GM12878 (cell line): ENCODE measurements around the gene PTGIS. TPM values are rescaled to one million over a fixed set of nuclear protein-coding genes. Genes with fewer than 3 reads are reported as not detected.

ENCODE experiments used
- ATAC-seq: fragments of 200-7000 bp; cut with Tn5 transposase; 3 replicates; pipeline ENCODE4 v1.9.1; 2020; ENCODE audit warnings: mild to moderate bottlenecking, moderate library complexity
- BruUV-seq: library from RNA; stranded (reverse); fragments of 400-500 nt; replicated peaks from 2 replicates; lab custom pipeline; 2021; lab: Mats Ljungman, UMichigan
- CTCF ChIA-PET: fragments of 300-600 bp; sonication (Branson Sonifier 250); formaldehyde crosslinking; extraction: SDS; loops from one replicate; lab custom pipeline; 2021; ENCODE audit warnings: inconsistent platforms; lab: Yijun Ruan, JAX
- POLR2A ChIA-PET: fragments of 350-600 bp; formaldehyde crosslinking; extraction: SDS; loops from one replicate; lab custom pipeline; 2021; ENCODE audit warnings: inconsistent platforms; lab: Charles Lee
- RAD21 ChIA-PET: fragments of 300-600 bp; sonication (Branson Sonifier 250); formaldehyde crosslinking; loops from one replicate; lab custom pipeline; 2023; ENCODE audit warnings: antibody characterized with exemption; ENCODE audit not compliant: unreplicated experiment; lab: Charles Lee
- SMC1A ChIA-PET: fragments of 300-600 bp; sonication (Branson Sonifier 250); formaldehyde crosslinking; loops from one replicate; lab custom pipeline; 2023; ENCODE audit not compliant: unreplicated experiment, uncharacterized antibody; lab: Charles Lee
- DNase-seq: peaks from one replicate; pipeline ENCODE4 v3.0.0-alpha.2; 2011; ENCODE audit warnings: low read depth, low spot score
- FAIRE-seq: peaks from 3 replicates; lab custom pipeline; 2011; peaks lifted over from hg19 to GRCh38; lab: Jason Lieb, UNC
- H2AFZ ChIP-seq: 2 replicates; pipeline ENCODE4 v1.6.0; 2011; ENCODE audit warnings: low read depth, low read length, control low read depth; ENCODE audit not compliant: control insufficient read depth
- H3K27ac ChIP-seq: 2 replicates; pipeline ENCODE4 v1.5.1; 2011; ENCODE audit warnings: control low read depth; ENCODE audit not compliant: control insufficient read depth, insufficient read depth
- H3K27me3 ChIP-seq, 2 experiments: replicated peaks in 1 of 2; 2 replicates each; pipeline versions ENCODE4 v1.6.0 to v1.6.1; 2011; ENCODE audit warnings: low read length in 1 of 2; ENCODE audit not compliant: control insufficient read depth in 2 of 2, insufficient read depth in 2 of 2
- H3K36me3 ChIP-seq, 2 experiments: 2 replicates each; pipeline ENCODE4 v1.5.1; 2011; ENCODE audit warnings: low read length in 1 of 2; ENCODE audit not compliant: control insufficient read depth in 2 of 2, insufficient read depth in 2 of 2
- H3K4me1 ChIP-seq: 2 replicates; pipeline ENCODE4 v1.6.1; 2011; ENCODE audit warnings: mild to moderate bottlenecking, low read length, moderate library complexity, mixed read lengths; ENCODE audit not compliant: control insufficient read depth, insufficient read depth
- H3K4me2 ChIP-seq: 2 replicates; pipeline ENCODE4 v1.6.0; 2011; ENCODE audit warnings: control low read depth; ENCODE audit not compliant: control insufficient read depth, insufficient read depth
- H3K4me3 ChIP-seq: fragments of 200-600 bp; sonication (generic); 2 replicates; pipeline ENCODE4 v1.5.1; 2016
- H3K79me2 ChIP-seq: 2 replicates; pipeline ENCODE4 v1.6.0; 2011; ENCODE audit warnings: low read length; ENCODE audit not compliant: control insufficient read depth, insufficient read depth
- H3K9ac ChIP-seq: 2 replicates; pipeline ENCODE4 v1.8.0; 2011; ENCODE audit warnings: low read length, control low read depth, mixed read lengths; ENCODE audit not compliant: control insufficient read depth, insufficient read depth
- H3K9me3 ChIP-seq: replicated peaks from 3 replicates; pipeline ENCODE4 v1.5.1; 2011; ENCODE audit warnings: mild to moderate bottlenecking, low read length; ENCODE audit not compliant: control insufficient read depth, insufficient read depth
- H4K20me1 ChIP-seq: 2 replicates; pipeline ENCODE4 v1.6.0; 2011; ENCODE audit not compliant: control insufficient read depth, insufficient read depth
- ATF7 ChIP-seq: fragments of 450-650 bp; IDR thresholded peaks from 2 replicates; pipeline ENCODE4 v1.6.1; 2016; ENCODE audit warnings: low read depth, mild to moderate bottlenecking
- MYB ChIP-seq: fragments of 150-350 bp; IDR thresholded peaks from 2 replicates; pipeline ENCODE4 v1.6.1; 2014; ENCODE audit warnings: mild to moderate bottlenecking, low read depth, low read length, borderline replicate concordance
- SRF ChIP-seq, 2 experiments: IDR thresholded peaks; 2 replicates each; pipeline ENCODE4 v1.6.1; 2011; ENCODE audit warnings: low read depth in 2 of 2, low read length in 2 of 2, mild to moderate bottlenecking in 1 of 2, moderate library complexity in 1 of 2
- ZNF687 ChIP-seq: fragments of 450-650 bp; IDR thresholded peaks from 2 replicates; pipeline ENCODE4 v1.6.1; 2017; ENCODE audit warnings: mild to moderate bottlenecking, moderate library complexity
- WGBS: methylation state at CpG from one replicate; pipeline ENCODE4 v1.1.6; 2016; ENCODE audit warnings: low lambda C conversion rate; ENCODE audit not compliant: insufficient replicate concordance, insufficient coverage; ENCODE audit errors: missing lambda C conversion rate; 5-methylcytosine and 5-hydroxymethylcytosine counted together
- in situ Hi-C: fragments of 300-500 bp; cut with MboI; formaldehyde crosslinking; loops from 9 replicates; pipeline ENCODE4 v1.14.3; 2018; ENCODE audit warnings: mixed read lengths
- intact Hi-C: fragments of 100-400 bp; cut with micrococcal nuclease; formaldehyde crosslinking; loops from one replicate; pipeline ENCODE4 v1.14.2; 2022; ENCODE audit not compliant: unreplicated experiment
- polyA plus RNA-seq, 11 experiments: library from polyadenylated mRNA; depleted of rRNA in 4 of 11; unstranded in 6 of 11; stranded (reverse) in 5 of 11; fragments of >200 nt; fragmentation: Nextera tagmentation in 4 of 11; fragmentation: Illumina TruSeq in 1 of 11; extraction: Ambion mirVana in 4 of 11; extraction: Trizol in 1 of 11; gene quantifications; 1 replicate in 1 of 11; 2 replicates in 10 of 11; pipeline versions ENCODE4 v1.2.1 to v1.2.3, GENCODE V29; 2011 to 2016; ENCODE audit warnings: inconsistent platforms in 2 of 11, missing spikeins in 2 of 11, low read depth in 1 of 11
- total RNA-seq, 4 experiments: library from RNA; depleted of rRNA in 3 of 4; stranded (reverse); fragments of >200 nt in 3 of 4; fragmentation: Illumina TruSeq in 1 of 4; extraction: Trizol in 1 of 4; gene quantifications; 2 replicates each; pipeline versions ENCODE4 v1.2.1 to v1.2.3, GENCODE V29; 2013 to 2021

Gene PTGIS
- total and polyA plus RNA-seq, 10 of the 15 experiments (the other 5 are each of a cell fraction or from before 2014, with no cell fraction given) = 0.10 TPM; not detected in 9

- RAD21 ChIA-PET = no interaction called here
- no peaks in the 10 kb centered on the region for H4K20me1 ChIP-seq
- TF ChIP-seq SRF (IDR thresholded peaks at IDR 0.05; ENCODE audit: low read depth in 2 of 2, low read length in 2 of 2) (no peak), ATF7 (no peak), ZNF687 (no peak), MYB (no peak)
- BruUV-seq = no TSS peak
- intact Hi-C loops = no loop called here
- H3K9me3 ChIP-seq = no peaks in the 10 kb centered on the region
- H3K27ac ChIP-seq = no peak overlapping the region
- H3K4me2 ChIP-seq = no peak overlapping the region
- H3K4me3 ChIP-seq = no peak overlapping the region
- FAIRE-seq (no peak), ATAC-seq (no peak), DNase-seq (no peak)
- CTCF ChIA-PET = interaction anchor here (0.6 kb wide), 1 partner anchor 884 kb away, joined by 3 read pairs; no protein-coding TSS in a partner anchor
- 43% methylated on average over 6 of the region's 6 CpGs for WGBS
- no peaks in the 10 kb centered on the region for H3K79me2 ChIP-seq
- POLR2A ChIA-PET = no interaction called here
- peaks cover 3 to 4% of the 10 kb centered on the region in 2 experiments; a peak in 3 of 4 replicates for H3K27me3 ChIP-seq
- in situ Hi-C loops = no loop called here
- no peak overlapping the region for H2AFZ ChIP-seq
- H3K4me1 ChIP-seq = no peaks in the 10 kb centered on the region
- no peak overlapping the region for H3K9ac ChIP-seq
- SMC1A ChIA-PET = no interaction called here
- no peaks in the 10 kb centered on the region for H3K36me3 ChIP-seq
Measured at GRCh38 chr20:49455691-49456090, 112.2 kb downstream of the PTGIS start.

Other genes with a start within 250 kb of the PTGIS start
- not detected in 2 replicates for gene KCNB1, start 85.5 kb downstream of the PTGIS start, total RNA-seq (2014; rRNA removed)
- gene KCNB1, start 85.5 kb downstream of the PTGIS start, total RNA-seq (2014; rRNA removed; fragmentation: Illumina TruSeq; extraction: Trizol) = not detected in 2 replicates
- 0.08 TPM in 1 of 2 replicates, not detected in the other for gene KCNB1, start 85.5 kb downstream of the PTGIS start, total RNA-seq (2021)
- gene KCNB1, start 85.5 kb downstream of the PTGIS start, polyA plus RNA-seq (2011; rRNA removed) = not detected in 2 replicates
- gene KCNB1, start 85.5 kb downstream of the PTGIS start, polyA plus RNA-seq (2014; fragmentation: Illumina TruSeq; extraction: Trizol) = not detected in 2 replicates
- gene KCNB1, start 85.5 kb downstream of the PTGIS start, polyA plus RNA-seq (2014; fragmentation: Nextera tagmentation; extraction: Ambion mirVana) = under 1 TPM in 1 of 2 experiments, not detected in 1; 0.02 TPM
- gene KCNB1, start 85.5 kb downstream of the PTGIS start, polyA plus RNA-seq (2014; rRNA removed) = not detected in 2 replicates
- under 1 TPM in 1 of 2 experiments, not detected in 1; 0.03 TPM for gene KCNB1, start 85.5 kb downstream of the PTGIS start, polyA plus RNA-seq (2016; fragmentation: Nextera tagmentation; extraction: Ambion mirVana)
- 11.6 and 12.7 TPM in 2 replicates for gene B4GALT5, start 145.7 kb upstream of the PTGIS start, total RNA-seq (2014; rRNA removed)
- 25.2 and 25.4 TPM in 2 replicates for gene B4GALT5, start 145.7 kb upstream of the PTGIS start, total RNA-seq (2014; rRNA removed; fragmentation: Illumina TruSeq; extraction: Trizol)
- 28.3 and 28.7 TPM in 2 replicates for gene B4GALT5, start 145.7 kb upstream of the PTGIS start, total RNA-seq (2021)
- 55.5 and 58.7 TPM in 2 replicates for gene B4GALT5, start 145.7 kb upstream of the PTGIS start, polyA plus RNA-seq (2011; rRNA removed)
- 34.9 and 37.4 TPM in 2 replicates for gene B4GALT5, start 145.7 kb upstream of the PTGIS start, polyA plus RNA-seq (2014; fragmentation: Illumina TruSeq; extraction: Trizol)
- 10 to 100 TPM; 10.0 to 15.3 TPM for gene B4GALT5, start 145.7 kb upstream of the PTGIS start, polyA plus RNA-seq (2014; fragmentation: Nextera tagmentation; extraction: Ambion mirVana)
- 24.6 and 25.5 TPM in 2 replicates for gene B4GALT5, start 145.7 kb upstream of the PTGIS start, polyA plus RNA-seq (2014; rRNA removed)
- gene B4GALT5, start 145.7 kb upstream of the PTGIS start, polyA plus RNA-seq (2016; fragmentation: Nextera tagmentation; extraction: Ambion mirVana) = 1 to 10 TPM; 2.0 to 2.8 TPM
- 11.7 and 15.5 TPM in 2 replicates for gene SLC9A8, start 244.7 kb upstream of the PTGIS start, total RNA-seq (2014; rRNA removed)
- gene SLC9A8, start 244.7 kb upstream of the PTGIS start, total RNA-seq (2014; rRNA removed; fragmentation: Illumina TruSeq; extraction: Trizol) = 7.8 and 8.8 TPM in 2 replicates
- 11.5 and 11.8 TPM in 2 replicates for gene SLC9A8, start 244.7 kb upstream of the PTGIS start, total RNA-seq (2021)
- gene SLC9A8, start 244.7 kb upstream of the PTGIS start, polyA plus RNA-seq (2011; rRNA removed) = 3.0 and 5.1 TPM in 2 replicates
- 6.5 and 8.2 TPM in 2 replicates for gene SLC9A8, start 244.7 kb upstream of the PTGIS start, polyA plus RNA-seq (2014; fragmentation: Illumina TruSeq; extraction: Trizol)
- gene SLC9A8, start 244.7 kb upstream of the PTGIS start, polyA plus RNA-seq (2014; fragmentation: Nextera tagmentation; extraction: Ambion mirVana) = under 1 TPM; 0.40 to 0.53 TPM
- gene SLC9A8, start 244.7 kb upstream of the PTGIS start, polyA plus RNA-seq (2014; rRNA removed) = 8.9 and 9.5 TPM in 2 replicates
- gene SLC9A8, start 244.7 kb upstream of the PTGIS start, polyA plus RNA-seq (2016; fragmentation: Nextera tagmentation; extraction: Ambion mirVana) = 1 to 10 TPM; 4.7 to 4.9 TPM